DND-41 (cell line): ENCODE measurements around the gene ZNF143.

Experiments used
- CTCF ChIP-seq: IDR thresholded peaks from 2 replicates; pipeline ENCODE4 v1.5.1; 2012; ENCODE audit warnings: borderline replicate concordance, low read length, moderate library complexity, mild to moderate bottlenecking; ENCODE audit not compliant: poor library complexity, severe bottlenecking; ENCODE audit errors: extremely low read depth
- EZH2 ChIP-seq: IDR thresholded peaks from 3 replicates; pipeline ENCODE4 v1.6.1; 2012; ENCODE audit warnings: borderline replicate concordance, low read depth, mild to moderate bottlenecking, moderate library complexity, low read length, inconsistent platforms; ENCODE audit not compliant: severe bottlenecking

GRCh38 chr11:9428706-9429105, 32.1 kb upstream of the ZNF143 start:
- TF ChIP-seq CTCF: no peak
- TF ChIP-seq EZH2: no peak
